ENCODE data around the gene LEMD1. TPM values are rescaled to one million over a fixed set of nuclear protein-coding genes. Genes with fewer than 3 reads are reported as not detected.

LEMD1 gene
- total RNA-seq, 1 experiment from 2014 or later, result not detected

DNA sequence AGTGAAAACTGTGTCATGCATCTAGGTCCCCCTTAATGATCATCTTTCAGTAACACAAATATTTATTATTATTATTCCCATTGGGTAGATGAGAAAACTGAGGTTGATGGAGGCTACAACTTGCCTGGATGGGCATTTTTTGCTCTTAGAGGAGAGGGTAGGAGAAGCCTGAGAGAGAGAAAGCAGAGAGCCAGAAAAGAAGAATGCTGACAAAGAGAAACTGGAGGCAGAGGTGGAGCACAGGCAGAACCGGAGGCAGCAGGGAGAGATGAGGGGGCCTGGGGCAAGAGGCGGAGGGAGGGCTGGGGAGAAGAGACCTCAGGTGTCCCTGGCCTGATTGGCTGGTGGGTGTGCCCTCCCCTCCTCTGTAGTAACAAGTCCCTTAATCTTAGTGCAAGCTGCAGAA, 29.9 kb upstream of the LEMD1 start:
- no peaks in the 10 kb centered on the region; the same call in 1 of the 2 replicates for H3K4me1 ChIP-seq (replicated peaks)
- no peaks in the 10 kb centered on the region for H3K9me3 ChIP-seq (replicated peaks)
- peaks cover 54% of the 10 kb centered on the region for H3K27me3 ChIP-seq (replicated peaks)
- no peak for DNase-seq (ENCODE audit: low read depth in 1 of 2, low spot score in 2 of 2)
- H3K36me3 ChIP-seq, result no peaks in the 10 kb centered on the region
- H3K4me3 ChIP-seq, result no peak overlapping the region
- no peak overlapping the region for H3K27ac ChIP-seq

- Histone ChIP-seq H3K4me1 (replicated peaks) (no peaks in the 10 kb centered on the region; the same call in 1 of the 2 replicates), H3K27ac (no peak overlapping the region), H3K9me3 (replicated peaks) (no peaks in the 10 kb centered on the region), H3K27me3 (replicated peaks) (peaks cover 48% of the 10 kb centered on the region), H3K36me3 (no peaks in the 10 kb centered on the region), H3K4me3 (no peak overlapping the region)
- no peak for DNase-seq (ENCODE audit: low read depth in 1 of 2, low spot score in 2 of 2)
Observed at GRCh38 chr1:205451202-205451601, 29.3 kb upstream of the LEMD1 start.

GRCh38 chr1:205450448-205450847, 28.6 kb upstream of the LEMD1 start:
- H3K4me1 ChIP-seq (replicated peaks), result no peaks in the 10 kb centered on the region
- H3K27me3 ChIP-seq (replicated peaks), result peaks cover 41% of the 10 kb centered on the region

GRCh38 chr1:205449750-205450443, 28.0 kb upstream of the LEMD1 start:
- H3K4me3 ChIP-seq, result no peak overlapping the region
- peaks cover 35% of the 10 kb centered on the region for H3K27me3 ChIP-seq (replicated peaks)
- no peaks in the 10 kb centered on the region for H3K36me3 ChIP-seq
- no peaks in the 10 kb centered on the region for H3K4me1 ChIP-seq (replicated peaks)
- no peak overlapping the region for H3K27ac ChIP-seq
- H3K9me3 ChIP-seq (replicated peaks), result no peaks in the 10 kb centered on the region
- DNase-seq (ENCODE audit: low read depth in 1 of 2, low spot score in 2 of 2), result no peak

More at GRCh38 chr1:205450448-205450847, 28.6 kb upstream of the LEMD1 start:
- no peak for DNase-seq (ENCODE audit: low read depth in 1 of 2, low spot score in 2 of 2)
- Histone ChIP-seq H3K36me3 (no peaks in the 10 kb centered on the region), H3K9me3 (replicated peaks) (no peaks in the 10 kb centered on the region), H3K27ac (no peak overlapping the region), H3K4me3 (no peak overlapping the region)

DNA sequence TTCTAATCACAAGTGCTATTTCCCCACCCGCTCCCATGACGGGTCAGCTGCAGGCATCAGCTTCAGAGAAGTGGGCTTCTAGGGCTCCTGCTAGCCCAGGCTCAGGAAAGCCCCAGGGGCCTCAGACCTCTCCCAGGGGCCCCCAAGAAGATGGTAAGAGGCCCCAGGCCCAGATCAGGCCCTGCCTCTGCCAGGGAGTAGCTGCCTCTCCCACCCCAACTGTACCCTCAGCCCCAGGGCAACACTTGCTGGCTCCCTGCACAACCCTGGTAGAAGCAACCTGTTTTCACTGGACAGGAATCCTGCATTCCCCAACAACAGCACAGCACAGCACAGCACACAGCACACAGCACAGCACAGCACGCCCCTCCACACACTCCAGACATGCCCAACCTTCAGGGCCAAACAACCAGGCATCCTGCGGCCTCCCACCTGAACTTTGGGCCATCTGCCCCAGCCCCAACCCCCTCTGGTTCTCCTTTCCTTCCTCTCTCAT, 27.4 kb upstream of the LEMD1 start:
- Histone ChIP-seq H3K36me3 (no peaks in the 10 kb centered on the region), H3K27me3 (replicated peaks) (peaks cover 29% of the 10 kb centered on the region), H3K27ac (no peak overlapping the region), H3K4me1 (replicated peaks) (no peaks in the 10 kb centered on the region), H3K4me3 (no peak overlapping the region), H3K9me3 (replicated peaks) (no peaks in the 10 kb centered on the region)
- DNase-seq (ENCODE audit: low read depth in 1 of 2, low spot score in 2 of 2), result no peak

DNA sequence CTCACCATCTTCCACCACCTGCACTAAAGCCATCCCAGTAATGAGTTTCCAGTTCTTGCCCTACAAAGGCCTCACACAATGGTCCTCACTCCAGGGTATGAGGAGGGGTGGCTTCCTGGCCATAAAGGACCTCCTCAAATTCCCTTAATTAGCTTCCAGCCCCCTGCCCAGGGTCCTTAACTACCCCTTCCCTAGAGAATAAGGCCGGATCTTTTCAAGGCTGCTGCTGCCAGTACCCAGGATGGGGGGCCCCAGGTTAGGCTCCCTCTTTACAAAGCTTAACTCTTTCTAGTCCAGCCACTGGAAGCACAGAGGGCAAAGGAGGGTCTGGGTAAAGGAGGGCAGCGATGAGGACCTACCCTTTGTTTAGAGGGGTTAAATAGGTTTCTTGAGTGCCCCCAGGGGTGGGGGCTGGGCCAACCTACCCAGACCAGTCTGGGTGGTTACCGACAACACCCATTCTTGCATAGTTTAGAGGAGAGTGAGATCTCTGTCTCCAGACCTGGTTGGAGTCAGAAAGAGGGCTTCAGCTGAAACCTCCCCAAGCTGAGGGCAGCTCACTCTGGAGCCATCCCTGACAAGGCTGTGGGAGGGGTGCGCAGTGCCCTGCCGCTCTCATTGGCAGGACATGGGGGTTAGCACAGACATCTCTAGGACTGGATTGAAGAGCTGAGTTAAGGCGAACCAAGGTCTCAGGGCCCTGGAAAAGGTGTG, 26.8 kb upstream of the LEMD1 start:
- no peaks in the 10 kb centered on the region for H3K9me3 ChIP-seq (replicated peaks)
- no peaks in the 10 kb centered on the region for H3K36me3 ChIP-seq
- no peak overlapping the region for H3K27ac ChIP-seq
- peaks cover 25% of the 10 kb centered on the region for H3K27me3 ChIP-seq (replicated peaks)
- H3K4me3 ChIP-seq, result no peak overlapping the region
- H3K4me1 ChIP-seq (replicated peaks), result no peaks in the 10 kb centered on the region
- no peak for DNase-seq (ENCODE audit: low read depth in 1 of 2, low spot score in 2 of 2)

GRCh38 chr1:205447457-205448341, 25.8 kb upstream of the LEMD1 start:
- no peaks in the 10 kb centered on the region for H3K36me3 ChIP-seq

GRCh38 chr1:205446828-205447227, 25.0 kb upstream of the LEMD1 start:
- H3K4me3 ChIP-seq, result no peak overlapping the region
- peaks cover 18% of the 10 kb centered on the region for H3K27me3 ChIP-seq (replicated peaks)
- H3K36me3 ChIP-seq, result no peaks in the 10 kb centered on the region
- no peaks in the 10 kb centered on the region for H3K4me1 ChIP-seq (replicated peaks)
- no peaks in the 10 kb centered on the region for H3K9me3 ChIP-seq (replicated peaks)
- no peak overlapping the region for H3K27ac ChIP-seq
- DNase-seq (ENCODE audit: low read depth in 1 of 2, low spot score in 2 of 2), result no peak

More at GRCh38 chr1:205447457-205448341, 25.8 kb upstream of the LEMD1 start:
- Histone ChIP-seq H3K9me3 (replicated peaks) (no peaks in the 10 kb centered on the region), H3K4me1 (replicated peaks) (no peaks in the 10 kb centered on the region), H3K4me3 (no peak overlapping the region), H3K27me3 (replicated peaks) (peaks cover 20% of the 10 kb centered on the region), H3K27ac (no peak overlapping the region)
- no peak for DNase-seq (ENCODE audit: low read depth in 1 of 2, low spot score in 2 of 2)

- DNase-seq (ENCODE audit: low read depth in 1 of 2, low spot score in 2 of 2), result no peak
- Histone ChIP-seq H3K27me3 (replicated peaks) (peaks cover 8% of the 10 kb centered on the region), H3K4me1 (replicated peaks) (no peaks in the 10 kb centered on the region), H3K9me3 (replicated peaks) (no peaks in the 10 kb centered on the region), H3K27ac (no peak overlapping the region), H3K36me3 (no peaks in the 10 kb centered on the region), H3K4me3 (no peak overlapping the region)
Observed at GRCh38 chr1:205445646-205445935, 23.7 kb upstream of the LEMD1 start.

DNA sequence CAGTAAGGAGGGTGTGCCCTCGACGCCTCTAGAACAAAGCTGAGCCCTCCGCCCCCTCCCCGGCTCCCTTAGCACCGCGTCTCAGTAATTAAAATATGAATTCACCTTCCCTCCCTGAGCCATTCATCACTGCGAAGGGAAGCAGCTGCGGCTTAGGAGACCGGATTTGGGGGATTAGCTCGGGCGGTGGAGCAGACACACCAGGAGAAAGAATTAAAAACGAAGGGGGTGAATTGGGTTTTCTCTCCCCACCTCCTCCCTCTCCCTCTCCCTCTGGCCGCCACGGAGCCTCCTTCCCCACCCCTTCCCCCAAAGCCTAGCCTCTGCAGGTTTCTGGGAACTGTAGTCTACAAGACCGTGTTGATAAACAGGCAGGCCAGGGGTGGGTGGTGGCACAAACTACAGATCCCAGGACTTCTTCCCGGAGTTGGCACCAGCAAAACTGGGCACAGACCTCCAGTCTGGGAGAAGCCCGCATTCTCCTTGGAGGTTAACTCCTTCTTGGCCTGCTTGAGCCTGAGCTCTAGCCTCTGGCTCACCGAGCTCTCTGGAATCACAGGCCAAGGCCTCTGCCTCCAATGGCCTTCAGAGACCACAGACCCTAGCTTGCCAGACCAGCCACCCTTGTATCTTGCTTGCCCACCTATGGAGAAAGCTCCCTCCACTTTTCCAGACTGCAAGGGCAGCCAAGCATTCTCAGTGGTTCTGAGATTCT, 23.2 kb upstream of the LEMD1 start:
- Histone ChIP-seq H3K4me3 (no peak overlapping the region), H3K27me3 (replicated peaks) (peaks cover 6% of the 10 kb centered on the region; the same call in 1 of the 2 replicates), H3K27ac (no peak overlapping the region), H3K9me3 (replicated peaks) (no peaks in the 10 kb centered on the region), H3K4me1 (replicated peaks) (no peaks in the 10 kb centered on the region), H3K36me3 (no peaks in the 10 kb centered on the region)
- no peak for DNase-seq (ENCODE audit: low read depth in 1 of 2, low spot score in 2 of 2)

DNA sequence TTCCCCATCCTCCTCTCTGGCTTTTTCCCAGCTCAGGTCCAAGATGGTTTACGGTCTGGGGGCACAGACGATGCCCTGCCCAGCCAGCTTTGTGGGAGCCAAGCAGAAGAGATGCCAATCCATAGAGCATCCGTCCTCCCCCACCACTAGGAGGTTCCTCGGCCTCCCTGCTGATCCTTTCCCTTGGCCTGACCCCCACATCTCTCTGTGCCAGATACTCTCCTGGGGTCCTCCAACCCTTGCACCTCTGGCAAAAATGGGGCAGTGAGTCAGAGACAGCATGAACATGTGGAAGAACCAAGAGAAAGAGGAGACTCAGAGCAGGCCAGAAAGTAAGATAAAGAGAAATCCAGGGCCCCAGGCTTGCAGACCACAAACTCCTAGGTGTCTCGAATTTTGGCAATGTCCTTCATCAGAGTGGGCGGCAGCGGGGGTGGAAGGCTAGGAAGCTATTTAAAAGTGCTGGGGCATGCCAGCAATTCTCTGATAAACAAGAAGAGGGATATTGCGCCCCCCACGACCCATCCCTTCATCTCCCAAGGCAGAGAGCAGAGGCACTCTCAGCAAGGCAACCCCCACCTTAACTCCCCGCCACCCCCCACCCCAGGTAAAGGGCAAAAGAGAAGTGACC, 22.6 kb upstream of the LEMD1 start:
- no peak for DNase-seq (ENCODE audit: low read depth in 1 of 2, low spot score in 2 of 2)

GRCh38 chr1:205443585-205444299, 21.9 kb upstream of the LEMD1 start:
- no peaks in the 10 kb centered on the region for H3K9me3 ChIP-seq (replicated peaks)
- no peak for DNase-seq (ENCODE audit: low read depth in 1 of 2, low spot score in 2 of 2)
- H3K36me3 ChIP-seq, result no peaks in the 10 kb centered on the region
- no peaks in the 10 kb centered on the region for H3K4me1 ChIP-seq (replicated peaks)
- peaks cover 6% of the 10 kb centered on the region; the same call in 1 of the 2 replicates for H3K27me3 ChIP-seq (replicated peaks)
- no peak overlapping the region for H3K4me3 ChIP-seq
- H3K27ac ChIP-seq, result no peak overlapping the region

More for the DNA sequence above, 22.6 kb upstream of the LEMD1 start:
- Histone ChIP-seq H3K9me3 (replicated peaks) (no peaks in the 10 kb centered on the region), H3K27ac (no peak overlapping the region), H3K27me3 (replicated peaks) (peaks cover 6% of the 10 kb centered on the region; the same call in 1 of the 2 replicates), H3K4me1 (replicated peaks) (no peaks in the 10 kb centered on the region), H3K4me3 (no peak overlapping the region), H3K36me3 (no peaks in the 10 kb centered on the region)
